GM15510 (cell line): ENCODE results near the gene TRIML1.

ENCODE experiments used
- POLR2A ChIP-seq: IDR thresholded peaks from 3 replicates; pipeline ENCODE4 v1.6.1; 2011; ENCODE audit warnings: borderline replicate concordance; ENCODE audit not compliant: insufficient read length; ENCODE audit errors: extremely low read depth

The TRIML1 gene

GRCh38 chr4:188190461-188190860, 51.2 kb downstream of the TRIML1 start:
- no peak for TF ChIP-seq POLR2A

- no peak for TF ChIP-seq POLR2A
Observed at GRCh38 chr4:188194421-188194820, 55.2 kb downstream of the TRIML1 start.

GRCh38 chr4:188195389-188195985, 56.2 kb downstream of the TRIML1 start:
- TF ChIP-seq POLR2A: no peak

GRCh38 chr4:188196134-188196735, 57.0 kb downstream of the TRIML1 start:
- TF ChIP-seq POLR2A: no peak
